Measurements from ENCODE around the gene ZNF384. TPM values are rescaled to one million over a fixed set of nuclear protein-coding genes. Genes with fewer than 3 reads are reported as not detected.

Gene ZNF384
- total RNA-seq, 1 experiment from 2014 or later: 88.0 TPM

DNA sequence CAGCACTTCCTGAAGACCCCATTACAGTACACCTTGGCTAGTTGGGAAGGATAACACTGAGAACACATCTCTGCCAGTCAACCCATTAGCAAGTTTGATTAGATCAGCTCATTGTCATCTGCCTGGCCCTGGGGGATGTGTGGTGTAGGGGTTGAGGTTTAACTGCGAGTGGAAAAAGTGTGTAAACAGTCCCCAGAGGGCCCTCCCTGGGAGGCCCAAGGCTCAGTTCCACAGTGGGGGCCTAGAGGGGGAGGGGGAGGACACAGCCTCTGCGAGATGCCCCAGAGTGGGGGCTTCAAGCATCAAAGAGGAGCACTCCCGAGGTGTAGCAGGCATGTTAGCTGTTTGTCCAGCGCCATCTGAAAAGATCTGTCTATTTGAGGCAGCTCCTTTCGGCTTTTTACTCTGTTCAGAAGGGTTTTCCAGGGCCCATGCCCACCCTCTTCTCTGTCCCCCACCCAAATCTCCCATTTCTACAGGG lies 53.8 kb downstream of the ZNF384 start:
- Histone ChIP-seq H3K4me2 (ENCODE audit: insufficient read depth, insufficient read length, low read length) (no peak overlapping the region), H2BK5ac (ENCODE audit: insufficient read length, low read length) (no peak overlapping the region), H4K8ac (replicated peaks; ENCODE audit: insufficient read length, low read depth, low read length) (no peak overlapping the region), H3K18ac (ENCODE audit: insufficient read length, low read depth, low read length) (no peak overlapping the region), H3K9me3 (ENCODE audit: control insufficient read depth, low read depth, low read length) (no peaks in the 10 kb centered on the region), H4K20me1 (ENCODE audit: control insufficient read depth, insufficient read depth, insufficient read length) (no peaks in the 10 kb centered on the region), H2BK12ac (ENCODE audit: insufficient read length, low read depth, low read length) (no peak overlapping the region), H2BK15ac (ENCODE audit: low read depth, low read length) (no peak overlapping the region), H3K56ac (ENCODE audit: insufficient read length, low read depth, low read length) (no peak overlapping the region), H4K5ac (ENCODE audit: insufficient read length, low read depth, low read length) (no peak overlapping the region), H3K23ac (ENCODE audit: insufficient read length, low read depth, low read length) (no peak overlapping the region), H3K9ac (ENCODE audit: extremely low read depth, insufficient read length, low read length) (no peak overlapping the region), H3K79me2 (ENCODE audit: insufficient read depth, low read length) (no peaks in the 10 kb centered on the region), H2AFZ (ENCODE audit: low read length) (no peak overlapping the region), H3K4ac (ENCODE audit: low read depth, low read length) (no peak overlapping the region), H3K23me2 (ENCODE audit: insufficient read length, low read depth, low read length, poor library complexity, severe bottlenecking) (no peaks in the 10 kb centered on the region), H3K27ac (ENCODE audit: insufficient read length, low read depth, low read length) (no peak overlapping the region), H3K14ac (ENCODE audit: insufficient read depth, low read length) (no peak overlapping the region), H2BK120ac (ENCODE audit: low read depth, low read length, poor library complexity, severe bottlenecking) (no peak overlapping the region), H3K79me1 (ENCODE audit: insufficient read depth, low read depth, low read length, poor library complexity, severe bottlenecking) (no peaks in the 10 kb centered on the region), H2AK5ac (ENCODE audit: insufficient read length, low read length) (no peak overlapping the region), H2BK20ac (ENCODE audit: low read depth, low read length, poor library complexity, severe bottlenecking) (no peak overlapping the region), H4K91ac (ENCODE audit: insufficient read length, low read depth, low read length) (no peak overlapping the region), H3K27me3 (ENCODE audit: insufficient read depth, low read length) (no peaks in the 10 kb centered on the region), H3K4me1 (ENCODE audit: insufficient read depth, low read length) (no peaks in the 10 kb centered on the region), H3T11ph (ENCODE audit: low read length) (no peak overlapping the region)
- H3K27me3 Mint-ChIP-seq (ENCODE audit: low read depth): peaks cover 19% of the 10 kb centered on the region
- DNase-seq: no peak
- TF ChIP-seq, protein P1, sequence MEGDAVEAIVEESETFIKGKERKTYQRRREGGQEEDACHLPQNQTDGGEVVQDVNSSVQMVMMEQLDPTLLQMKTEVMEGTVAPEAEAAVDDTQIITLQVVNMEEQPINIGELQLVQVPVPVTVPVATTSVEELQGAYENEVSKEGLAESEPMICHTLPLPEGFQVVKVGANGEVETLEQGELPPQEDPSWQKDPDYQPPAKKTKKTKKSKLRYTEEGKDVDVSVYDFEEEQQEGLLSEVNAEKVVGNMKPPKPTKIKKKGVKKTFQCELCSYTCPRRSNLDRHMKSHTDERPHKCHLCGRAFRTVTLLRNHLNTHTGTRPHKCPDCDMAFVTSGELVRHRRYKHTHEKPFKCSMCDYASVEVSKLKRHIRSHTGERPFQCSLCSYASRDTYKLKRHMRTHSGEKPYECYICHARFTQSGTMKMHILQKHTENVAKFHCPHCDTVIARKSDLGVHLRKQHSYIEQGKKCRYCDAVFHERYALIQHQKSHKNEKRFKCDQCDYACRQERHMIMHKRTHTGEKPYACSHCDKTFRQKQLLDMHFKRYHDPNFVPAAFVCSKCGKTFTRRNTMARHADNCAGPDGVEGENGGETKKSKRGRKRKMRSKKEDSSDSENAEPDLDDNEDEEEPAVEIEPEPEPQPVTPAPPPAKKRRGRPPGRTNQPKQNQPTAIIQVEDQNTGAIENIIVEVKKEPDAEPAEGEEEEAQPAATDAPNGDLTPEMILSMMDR (conservative IDR thresholded peaks at IDR 0.05): no peak
- H3K4me1 Mint-ChIP-seq: peaks cover 17 to 25% of the 10 kb centered on the region in 2 experiments
- no CpG with 5 or more reads among the region's 5 CpGs for WGBS (ENCODE audit: extremely low coverage, insufficient read length, low lambda C conversion rate)
- H3K9me3 Mint-ChIP-seq: no peaks in the 10 kb centered on the region
- H3K27ac Mint-ChIP-seq: no peak overlapping the region
- no peak overlapping the region; a peak in 1 of 5 replicates for H3K4me3 Mint-ChIP-seq
- no peaks in the 10 kb centered on the region for H3K36me3 Mint-ChIP-seq (ENCODE audit: insufficient read depth in 1 of 3, low read depth in 3 of 3)

All from H9 (cell line).